Astrocyte of the cerebellum (primary cell): ENCODE results near the gene ZNF358.

ENCODE experiments used
- DNase-seq: peaks from one replicate; pipeline ENCODE4 v3.0.0-alpha.2; 2011; ENCODE audit warnings: low read depth
- H3K4me3 ChIP-seq: 2 replicates; pipeline ENCODE4 v1.5.1; 2011; ENCODE audit warnings: mild to moderate bottlenecking, low read depth, low read length, moderate library complexity
- CTCF ChIP-seq: IDR thresholded peaks from 2 replicates; pipeline ENCODE4 v1.5.1; 2012; ENCODE audit warnings: low read length, low read depth, moderate library complexity, mild to moderate bottlenecking; ENCODE audit errors: missing control alignments
- in situ Hi-C: cut with HindIII; loops from 2 replicates; pipeline ENCODE4 v1.10.0; 2017; ENCODE audit warnings: low sequenced_read_pairs

ZNF358 gene

DNA sequence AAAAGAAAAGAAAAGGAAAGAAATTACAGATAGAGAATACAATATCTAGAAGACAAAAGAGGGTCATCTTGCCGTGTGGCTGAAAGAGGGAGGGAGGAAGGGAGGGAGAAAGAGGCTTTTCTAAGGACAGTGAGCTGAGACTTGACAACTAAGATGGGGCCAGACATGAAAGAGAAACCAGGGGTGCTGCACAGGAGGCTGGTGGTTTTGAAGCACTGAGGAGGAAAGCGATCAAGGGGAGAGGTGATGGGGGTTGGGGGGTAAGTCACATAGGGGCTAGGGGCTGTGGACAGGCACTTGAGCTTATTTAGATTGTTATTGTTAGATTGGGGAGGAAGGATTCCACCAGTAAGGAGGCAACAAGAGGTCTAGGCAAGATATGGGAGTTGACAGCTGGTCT lies 36.9 kb downstream of the ZNF358 start:
- in situ Hi-C loops, result no loop called here
- DNase-seq, result no peak
- H3K4me3 ChIP-seq, result no peak overlapping the region
- no peak for TF ChIP-seq CTCF

GRCh38 chr19:7554565-7554964 lies 38.7 kb downstream of the ZNF358 start:
- H3K4me3 ChIP-seq, result no peak overlapping the region
- TF ChIP-seq CTCF, result no peak
- DNase-seq, result no peak
- in situ Hi-C loops, result no loop called here

- DNase-seq, result no peak
- no peak overlapping the region for H3K4me3 ChIP-seq
- in situ Hi-C loops, result no loop called here
Measured at GRCh38 chr19:7554990-7555864, 39.3 kb downstream of the ZNF358 start.

DNA sequence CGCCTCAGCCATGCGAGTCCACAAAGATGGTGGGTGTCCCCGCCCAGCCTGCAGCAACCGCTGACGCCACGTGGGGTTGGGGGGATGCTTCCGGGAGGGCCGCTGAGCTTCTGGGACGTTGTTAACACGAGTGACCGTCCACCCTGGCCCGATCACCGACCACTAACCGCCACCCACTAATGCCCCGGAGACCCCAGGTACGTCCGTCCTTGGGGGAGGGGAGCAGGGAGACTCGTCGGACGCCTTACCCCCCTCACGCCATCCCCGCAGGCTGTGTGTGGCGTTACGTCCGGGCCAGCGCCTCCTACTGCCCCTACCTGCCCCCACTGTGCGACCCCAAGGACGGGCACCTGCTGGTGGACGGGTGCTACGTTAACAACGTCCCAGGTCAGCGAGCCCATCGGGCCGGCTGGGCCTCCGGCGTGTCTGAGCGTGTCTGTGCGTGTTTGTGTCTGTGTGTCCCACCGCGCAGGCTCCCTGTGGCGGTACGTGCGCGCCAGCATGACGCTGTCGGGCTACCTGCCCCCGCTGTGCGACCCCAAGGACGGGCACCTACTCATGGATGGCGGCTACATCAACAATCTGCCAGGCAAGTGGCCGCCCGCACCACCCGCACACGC lies 40.9 kb downstream of the ZNF358 start:
- in situ Hi-C loops, result no loop called here
- H3K4me3 ChIP-seq, result no peak overlapping the region
- no peak for TF ChIP-seq CTCF
- DNase-seq, result no peak

More at GRCh38 chr19:7554990-7555864, 39.3 kb downstream of the ZNF358 start:
- TF ChIP-seq CTCF, result no peak

- DNase-seq, result no peak
- no peak overlapping the region for H3K4me3 ChIP-seq
- in situ Hi-C loops, result no loop called here
- TF ChIP-seq CTCF, result no peak
Measured at GRCh38 chr19:7558667-7559066, 42.8 kb downstream of the ZNF358 start.

- in situ Hi-C loops, result no loop called here
- no peak for TF ChIP-seq CTCF
- H3K4me3 ChIP-seq, result no peak overlapping the region
- no peak for DNase-seq
Measured at GRCh38 chr19:7559102-7559501, 43.2 kb downstream of the ZNF358 start.
